ENCODE measurements around the gene ECEL1.

Gene ECEL1

DNA sequence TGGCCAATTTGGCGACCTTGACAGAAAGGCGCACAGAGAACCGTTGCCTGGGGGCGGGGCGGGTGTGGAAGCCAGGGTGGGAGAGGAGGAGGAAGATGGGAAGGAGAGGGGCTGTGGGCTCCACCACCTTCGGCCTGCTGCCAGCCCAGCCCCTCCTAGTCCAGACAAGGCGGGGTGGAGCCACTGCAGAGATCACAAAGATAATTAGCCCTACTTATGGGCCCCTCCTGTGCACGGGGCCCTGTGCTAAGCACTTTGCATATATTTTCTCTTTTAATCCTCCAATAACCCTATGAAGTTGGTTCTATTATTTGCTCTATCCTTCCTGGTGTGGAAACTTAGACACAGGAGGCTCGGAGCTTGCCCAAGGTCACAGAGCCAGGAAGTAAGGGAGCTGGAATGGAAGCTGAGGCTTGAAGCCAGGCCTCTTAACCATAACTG is 13.7 kb upstream of the ECEL1 start:
- DNase-seq (ENCODE audit: low spot score), result no peak
- FAIRE-seq, result no peak

DNA sequence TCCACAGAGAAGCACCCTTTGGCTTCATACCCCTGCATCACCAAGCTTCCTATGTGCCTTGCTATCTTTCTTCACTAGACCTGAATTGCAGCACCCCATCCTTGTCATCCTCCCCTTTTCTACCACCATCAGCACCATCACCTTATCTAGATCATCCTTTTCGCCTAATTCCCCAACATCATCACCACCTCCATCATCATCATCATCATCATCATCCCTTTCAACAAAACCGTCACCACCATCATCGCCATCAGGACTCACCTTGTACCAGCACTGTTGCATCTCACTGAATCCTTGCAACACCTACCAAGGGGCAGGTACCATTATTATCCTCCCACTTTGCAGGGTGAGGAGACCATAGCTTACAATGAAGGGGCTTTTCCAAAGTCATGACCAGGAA is 10.8 kb upstream of the ECEL1 start:
- DNase-seq (ENCODE audit: low spot score) (no peak), FAIRE-seq (no peak)

- FAIRE-seq, result no peak
- DNase-seq (ENCODE audit: low spot score), result no peak
Observed at GRCh38 chr2:232497348-232497747, 9.7 kb upstream of the ECEL1 start.

GRCh38 chr2:232496501-232497270 is 9.1 kb upstream of the ECEL1 start:
- FAIRE-seq, result no peak
- no peak for DNase-seq (ENCODE audit: low spot score)

- no peak for DNase-seq (ENCODE audit: low spot score)
- FAIRE-seq, result no peak
Observed at GRCh38 chr2:232495292-232495691, 7.7 kb upstream of the ECEL1 start.

GRCh38 chr2:232494542-232494941 is 6.9 kb upstream of the ECEL1 start:
- DNase-seq (ENCODE audit: low spot score), result no peak
- FAIRE-seq, result no peak

DNA sequence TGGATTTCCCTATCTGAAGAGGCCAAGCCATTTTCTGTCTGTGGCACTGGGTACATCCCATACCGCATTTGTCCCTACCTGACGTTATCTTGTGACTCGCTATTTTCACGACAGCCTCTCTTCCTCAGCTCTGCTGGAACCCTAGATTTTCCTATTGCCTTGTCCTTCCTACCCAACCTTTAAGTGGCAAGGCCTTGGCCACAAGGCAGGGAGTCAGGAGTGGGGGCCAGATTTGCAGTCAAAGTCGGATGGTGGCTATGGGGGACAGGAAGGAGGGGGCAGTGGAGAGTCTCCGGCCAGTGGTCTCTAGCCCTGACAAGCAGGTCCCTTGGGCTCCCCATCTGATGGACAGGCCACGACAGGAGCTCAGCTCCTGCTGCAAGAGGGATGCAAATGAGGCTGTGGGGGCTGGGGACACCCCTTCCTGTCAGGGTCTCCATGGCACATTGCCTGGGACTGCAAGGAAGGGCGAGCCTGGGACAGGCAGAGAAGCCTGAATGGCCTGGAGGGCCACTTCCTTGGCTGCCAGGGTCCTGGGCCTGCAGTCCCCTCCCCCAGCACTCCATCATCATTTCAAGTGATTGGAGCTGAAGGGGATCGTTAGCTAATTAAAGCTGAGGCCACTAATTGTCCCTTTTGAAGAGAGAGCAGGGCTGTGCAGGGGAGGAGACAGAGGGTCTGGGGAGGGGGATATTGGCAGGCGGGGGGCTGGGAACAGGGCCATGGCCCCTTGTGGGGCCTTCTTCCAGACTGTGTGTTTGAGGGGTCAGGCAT is 6.3 kb upstream of the ECEL1 start:
- DNase-seq (ENCODE audit: low spot score) (no peak), FAIRE-seq (no peak)

GRCh38 chr2:232492963-232493700 is 5.5 kb upstream of the ECEL1 start:
- DNase-seq (ENCODE audit: low spot score) (no peak), FAIRE-seq (no peak)

GRCh38 chr2:232492236-232492848 is 4.7 kb upstream of the ECEL1 start:
- FAIRE-seq (no peak), DNase-seq (ENCODE audit: low spot score) (no peak)

DNA sequence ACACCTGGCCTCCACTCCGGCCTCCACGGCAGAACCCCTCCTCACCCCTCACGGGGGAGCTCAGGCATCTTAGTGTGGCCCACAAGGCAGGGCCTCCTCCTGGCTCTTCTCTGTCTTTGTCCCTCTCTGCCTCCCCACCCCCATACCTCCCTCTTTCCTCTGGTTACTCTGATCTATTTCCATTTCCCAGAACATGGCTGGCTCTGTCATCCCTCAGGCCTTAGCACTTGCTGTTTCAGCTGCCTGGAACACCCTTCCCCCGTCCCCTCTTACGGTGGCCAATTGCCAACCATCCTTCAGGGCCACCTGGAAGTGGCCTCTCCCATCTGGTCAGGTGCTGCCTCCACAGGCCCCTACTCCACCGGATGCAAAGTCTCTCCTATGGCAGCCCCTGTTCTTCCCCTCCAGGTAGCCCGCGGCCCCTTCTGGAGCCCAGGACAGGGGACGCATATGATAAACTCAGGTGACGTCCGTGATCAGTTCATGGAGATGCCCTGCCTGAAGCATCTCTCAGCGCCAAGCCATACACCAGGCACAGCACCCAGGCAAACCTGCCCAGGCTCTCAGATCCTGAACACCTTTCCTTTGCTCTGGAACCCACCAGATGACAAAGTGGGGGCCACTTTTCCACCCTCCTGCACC is 3.6 kb upstream of the ECEL1 start:
- DNase-seq (ENCODE audit: low spot score) (no peak), FAIRE-seq (no peak)

DNA sequence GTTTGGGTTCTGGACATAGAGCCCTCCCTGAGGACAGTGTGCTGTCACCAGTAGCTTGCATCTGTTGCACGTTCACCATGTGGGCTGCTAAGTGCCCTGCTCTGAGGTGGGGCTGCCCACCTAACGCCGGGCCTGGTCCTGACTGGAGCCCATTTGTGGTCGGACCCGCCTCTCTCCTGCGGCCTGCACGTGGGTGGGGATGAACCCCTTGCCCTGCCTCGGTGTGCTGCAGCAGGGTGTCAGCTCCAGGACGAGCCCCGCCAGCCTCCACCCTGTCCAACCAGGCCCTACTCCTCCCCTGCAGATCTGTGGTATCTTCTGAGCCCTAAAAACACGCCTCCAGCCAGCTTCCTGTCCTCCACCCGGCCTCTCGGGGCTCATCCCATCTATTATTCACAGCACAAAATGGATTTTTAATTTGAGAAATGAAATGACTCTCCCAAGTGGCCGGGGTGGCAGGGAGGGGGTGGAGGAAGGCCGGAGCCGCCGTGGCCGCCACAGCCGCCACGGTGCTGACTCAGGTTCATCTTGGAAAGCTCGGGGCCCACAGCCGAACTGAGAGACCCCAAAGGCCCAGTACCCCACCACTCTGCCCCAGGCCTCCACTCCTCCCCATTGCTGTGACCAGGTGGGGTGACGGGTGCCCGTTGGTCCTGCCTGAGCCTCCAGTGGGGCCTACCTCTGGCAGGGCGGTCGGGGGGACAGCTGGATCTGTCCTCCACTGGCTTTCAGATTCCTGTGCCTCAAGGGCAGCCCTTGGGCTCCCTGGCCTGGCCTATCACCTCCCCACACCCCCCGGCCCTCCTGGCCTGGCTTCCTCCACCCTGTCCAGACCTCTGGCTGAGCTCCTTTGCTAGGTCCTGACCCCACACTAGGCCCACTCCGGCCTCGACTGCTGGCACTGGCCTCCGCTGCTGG is 2.8 kb upstream of the ECEL1 start:
- FAIRE-seq, result no peak
- no peak for DNase-seq (ENCODE audit: low spot score)

GRCh38 chr2:232489516-232490220 is 2.0 kb upstream of the ECEL1 start:
- DNase-seq (ENCODE audit: low spot score) (no peak), FAIRE-seq (no peak)

- no peak for FAIRE-seq
- no peak for DNase-seq (ENCODE audit: low spot score)
Observed at GRCh38 chr2:232488721-232489300, 1.2 kb upstream of the ECEL1 start.

GRCh38 chr2:232488097-232488711 is 570 bp upstream of the ECEL1 start:
- DNase-seq (ENCODE audit: low spot score) (no peak), FAIRE-seq (no peak)

- DNase-seq (ENCODE audit: low spot score) (no peak), FAIRE-seq (no peak)
Observed at GRCh38 chr2:232486558-232487384, 863 bp downstream of the ECEL1 start.

GRCh38 chr2:232485757-232486557 is 1.7 kb downstream of the ECEL1 start:
- FAIRE-seq, result no peak
- no peak for DNase-seq (ENCODE audit: low spot score)

DNA sequence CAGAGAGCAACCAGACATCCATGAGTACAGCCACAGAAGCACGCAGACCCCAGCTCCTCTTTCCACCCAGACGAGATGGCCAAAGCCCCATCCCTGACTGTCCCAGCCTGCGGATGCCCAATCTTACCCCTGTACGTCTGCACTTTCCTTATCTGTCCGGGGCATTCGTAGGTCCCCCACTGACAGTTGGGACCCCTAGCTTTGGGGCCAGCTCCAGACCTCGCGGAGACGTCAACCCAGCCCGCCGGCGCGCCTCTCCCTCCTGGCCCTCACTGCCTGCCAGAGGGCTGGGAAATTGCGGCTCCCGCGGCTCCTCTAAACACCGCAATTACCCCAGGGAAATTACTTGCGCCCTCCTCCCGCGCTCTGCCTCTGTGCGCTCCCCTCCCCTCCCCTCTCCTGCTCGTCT is 2.3 kb downstream of the ECEL1 start:
- no peak for DNase-seq (ENCODE audit: low spot score)
- FAIRE-seq, result no peak

All from RCC 7860 (cell line).